ENCODE measurements around the gene PMM1. TPM values are rescaled to one million over a fixed set of nuclear protein-coding genes. Genes with fewer than 3 reads are reported as not detected.

The PMM1 gene
- polyA plus RNA-seq, 1 donor from 2014 or later, result 55.5 TPM

GRCh38 chr22:41613456-41613855 lies 23.8 kb upstream of the PMM1 start:
- Histone ChIP-seq H3K27ac (ENCODE audit: low read length) (no peak overlapping the region), H3K9me3 (ENCODE audit: low read length) (no peaks in the 10 kb centered on the region), H3K27me3 (ENCODE audit: insufficient read depth, low read depth, low read length) (no peaks in the 10 kb centered on the region), H3K4me3 (ENCODE audit: low read length) (no peak overlapping the region), H2AFZ (ENCODE audit: low read depth, low read length) (no peak overlapping the region), H3K9ac (ENCODE audit: low read length) (no peak overlapping the region), H3K9me2 (ENCODE audit: insufficient read depth, low read length) (no peaks in the 10 kb centered on the region), H4K20me1 (ENCODE audit: insufficient read depth) (no peaks in the 10 kb centered on the region), H3K36me3 (ENCODE audit: insufficient read depth, low read length) (no peaks in the 10 kb centered on the region), H3F3A (ENCODE audit: insufficient read depth, low read length, poor library complexity, severe bottlenecking) (no peaks in the 10 kb centered on the region), H3K79me2 (replicated peaks; ENCODE audit: insufficient read depth, low read length) (peaks cover 6% of the 10 kb centered on the region), H3K4me2 (ENCODE audit: low read length) (no peak overlapping the region)
- TF ChIP-seq EP300 (conservative IDR thresholded peaks at IDR 0.05; ENCODE audit: poor library complexity, severe bottlenecking), result no peak
- TF ChIP-seq SMC3 (conservative IDR thresholded peaks at IDR 0.05; ENCODE audit: poor library complexity), result no peak
- no peak for TF ChIP-seq CTCF (IDR thresholded peaks at IDR 0.05; ENCODE audit: poor library complexity, severe bottlenecking)
- TF ChIP-seq TAF1 (IDR thresholded peaks at IDR 0.05; ENCODE audit: low read depth), result no peak
- no peak for TF ChIP-seq EZH2 (IDR thresholded peaks at IDR 0.05; ENCODE audit: borderline replicate concordance, insufficient read depth, low read length, poor library complexity, severe bottlenecking)
- TF ChIP-seq, protein P1, sequence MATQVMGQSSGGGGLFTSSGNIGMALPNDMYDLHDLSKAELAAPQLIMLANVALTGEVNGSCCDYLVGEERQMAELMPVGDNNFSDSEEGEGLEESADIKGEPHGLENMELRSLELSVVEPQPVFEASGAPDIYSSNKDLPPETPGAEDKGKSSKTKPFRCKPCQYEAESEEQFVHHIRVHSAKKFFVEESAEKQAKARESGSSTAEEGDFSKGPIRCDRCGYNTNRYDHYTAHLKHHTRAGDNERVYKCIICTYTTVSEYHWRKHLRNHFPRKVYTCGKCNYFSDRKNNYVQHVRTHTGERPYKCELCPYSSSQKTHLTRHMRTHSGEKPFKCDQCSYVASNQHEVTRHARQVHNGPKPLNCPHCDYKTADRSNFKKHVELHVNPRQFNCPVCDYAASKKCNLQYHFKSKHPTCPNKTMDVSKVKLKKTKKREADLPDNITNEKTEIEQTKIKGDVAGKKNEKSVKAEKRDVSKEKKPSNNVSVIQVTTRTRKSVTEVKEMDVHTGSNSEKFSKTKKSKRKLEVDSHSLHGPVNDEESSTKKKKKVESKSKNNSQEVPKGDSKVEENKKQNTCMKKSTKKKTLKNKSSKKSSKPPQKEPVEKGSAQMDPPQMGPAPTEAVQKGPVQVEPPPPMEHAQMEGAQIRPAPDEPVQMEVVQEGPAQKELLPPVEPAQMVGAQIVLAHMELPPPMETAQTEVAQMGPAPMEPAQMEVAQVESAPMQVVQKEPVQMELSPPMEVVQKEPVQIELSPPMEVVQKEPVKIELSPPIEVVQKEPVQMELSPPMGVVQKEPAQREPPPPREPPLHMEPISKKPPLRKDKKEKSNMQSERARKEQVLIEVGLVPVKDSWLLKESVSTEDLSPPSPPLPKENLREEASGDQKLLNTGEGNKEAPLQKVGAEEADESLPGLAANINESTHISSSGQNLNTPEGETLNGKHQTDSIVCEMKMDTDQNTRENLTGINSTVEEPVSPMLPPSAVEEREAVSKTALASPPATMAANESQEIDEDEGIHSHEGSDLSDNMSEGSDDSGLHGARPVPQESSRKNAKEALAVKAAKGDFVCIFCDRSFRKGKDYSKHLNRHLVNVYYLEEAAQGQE (IDR thresholded peaks at IDR 0.05; ENCODE audit: borderline replicate concordance), result no peak
- no peak for TF ChIP-seq POLR2AphosphoS5 (IDR thresholded peaks at IDR 0.05)
- TF ChIP-seq RAD21 (conservative IDR thresholded peaks at IDR 0.05), result no peak
- no peak for TF ChIP-seq MXI1 (conservative IDR thresholded peaks at IDR 0.05; ENCODE audit: poor library complexity, severe bottlenecking)

GRCh38 chr22:41612603-41613306 lies 23.1 kb upstream of the PMM1 start:
- Histone ChIP-seq H3K27me3 (ENCODE audit: insufficient read depth, low read depth, low read length) (no peaks in the 10 kb centered on the region), H3K79me2 (replicated peaks; ENCODE audit: insufficient read depth, low read length) (peaks cover 3% of the 10 kb centered on the region), H3K36me3 (ENCODE audit: insufficient read depth, low read length) (no peaks in the 10 kb centered on the region), H4K20me1 (ENCODE audit: insufficient read depth) (no peaks in the 10 kb centered on the region), H3K27ac (ENCODE audit: low read length) (no peak overlapping the region), H3F3A (ENCODE audit: insufficient read depth, low read length, poor library complexity, severe bottlenecking) (no peaks in the 10 kb centered on the region), H3K9ac (ENCODE audit: low read length) (no peak overlapping the region), H3K4me3 (ENCODE audit: low read length) (no peak overlapping the region), H2AFZ (ENCODE audit: low read depth, low read length) (no peak overlapping the region), H3K9me3 (ENCODE audit: low read length) (no peaks in the 10 kb centered on the region), H3K9me2 (ENCODE audit: insufficient read depth, low read length) (no peaks in the 10 kb centered on the region), H3K4me2 (ENCODE audit: low read length) (no peak overlapping the region)
- TF ChIP-seq, protein P1 (IDR thresholded peaks at IDR 0.05; ENCODE audit: borderline replicate concordance), result no peak
- TF ChIP-seq RAD21 (conservative IDR thresholded peaks at IDR 0.05), result no peak
- no peak for TF ChIP-seq CTCF (IDR thresholded peaks at IDR 0.05; ENCODE audit: poor library complexity, severe bottlenecking)
- TF ChIP-seq POLR2AphosphoS5 (IDR thresholded peaks at IDR 0.05), result no peak
- TF ChIP-seq EZH2 (IDR thresholded peaks at IDR 0.05; ENCODE audit: borderline replicate concordance, insufficient read depth, low read length, poor library complexity, severe bottlenecking), result no peak
- no peak for TF ChIP-seq MXI1 (conservative IDR thresholded peaks at IDR 0.05; ENCODE audit: poor library complexity, severe bottlenecking)
- no peak for TF ChIP-seq TAF1 (IDR thresholded peaks at IDR 0.05; ENCODE audit: low read depth)

Data from neural cell (in vitro differentiated cells).